Upper lobe of left lung (tissue), 6 donors: ENCODE data around the gene UFL1. TPM values are rescaled to one million over a fixed set of nuclear protein-coding genes. Genes with fewer than 3 reads are reported as not detected.
"Not testable (repeated sequence)": the region's sequence is repeated elsewhere in the genome, so short reads cannot be mapped to it uniquely, and the experiment has no call there.

Experiments
- ATAC-seq, 2 donors: fragments of 200-7000 bp; cut with Tn5 transposase; one replicate each; pipeline ENCODE4 v1.9.1; 2022; ENCODE audit warnings: mild to moderate bottlenecking in 2 of 2, moderate library complexity in 2 of 2; ENCODE audit not compliant: low FRiP score in 2 of 2
- DNase-seq, 2 donors: peaks; one replicate each; pipeline ENCODE4 v3.0.0-alpha.2; 2019 to 2020
- H3K27ac ChIP-seq, 4 donors: fragments of 200-600 bp; sonication (generic); one replicate each; pipeline ENCODE4 v1.5.1; 2016 to 2019
- H3K27me3 ChIP-seq, 4 donors: fragments of 200-600 bp; sonication (generic); one replicate each; pipeline ENCODE4 v1.5.1; 2017 to 2019
- H3K36me3 ChIP-seq, 4 donors: fragments of 200-600 bp; sonication (generic); one replicate each; pipeline ENCODE4 v1.5.1; 2016 to 2019
- H3K4me1 ChIP-seq, 4 donors: fragments of 200-600 bp; sonication (generic); one replicate each; pipeline ENCODE4 v1.5.1; 2018 to 2019
- H3K4me3 ChIP-seq, 4 donors: fragments of 200-600 bp; sonication (generic); one replicate each; pipeline ENCODE4 v1.5.1; 2017 to 2019; ENCODE audit warnings: mild to moderate bottlenecking in 2 of 4, moderate library complexity in 1 of 4
- H3K9me3 ChIP-seq, 4 donors: fragments of 200-600 bp; sonication (generic); one replicate each; pipeline ENCODE4 v1.5.1; 2018 to 2019
- EP300 ChIP-seq, 4 donors: sonication (generic); formaldehyde crosslinking; IDR thresholded peaks; one replicate each; pipeline ENCODE4 v1.5.1; 2017; ENCODE audit warnings: antibody characterized with exemption in 4 of 4, control low read depth in 2 of 4
- POLR2A ChIP-seq, 4 donors: fragments of 450-650 bp; IDR thresholded peaks; one replicate each; pipeline ENCODE4 v1.5.1; 2016 to 2017; ENCODE audit warnings: antibody characterized with exemption in 4 of 4, mild to moderate bottlenecking in 2 of 4
- POLR2AphosphoS5 ChIP-seq, 2 donors: sonication (generic); formaldehyde crosslinking; IDR thresholded peaks; one replicate each; pipeline ENCODE4 v1.5.1; 2017; ENCODE audit warnings: antibody characterized with exemption in 2 of 2
- WGBS, 2 donors: methylation state at CpG; one replicate each; pipeline ENCODE4 v1.1.5; 2017 to 2018; 5-methylcytosine and 5-hydroxymethylcytosine counted together
- total RNA-seq, 6 donors: library from RNA; depleted of rRNA in 4 of 6; stranded (reverse); fragments of >200 nt in 4 of 6; gene quantifications; one replicate each; pipeline versions ENCODE4 v1.1.0 to v1.2.1, GENCODE V29; 2016 to 2021
- TF ChIP-seq, protein P1 (sequence below), 6 experiments: fragments of 450-650 bp in 4 of 6; fragments of 200-600 bp in 2 of 6; sonication (generic) in 2 of 6; IDR thresholded peaks; one replicate each; pipeline ENCODE4 v1.5.1; 2016 to 2019; ENCODE audit warnings: antibody characterized with exemption in 6 of 6
- donor health status: DM: no; HTN: no; CAD: no; lungs with moderate emphysema.
- donor health status: DM: no; HTN: yes; CAD: no; lungs with severe emphysema.

UFL1 gene
- total RNA-seq, result 10 to 100 TPM in 5 of 6 donors, 1 to 10 TPM in 1; 5.9 to 37.5 (median 17.7) TPM

DNA sequence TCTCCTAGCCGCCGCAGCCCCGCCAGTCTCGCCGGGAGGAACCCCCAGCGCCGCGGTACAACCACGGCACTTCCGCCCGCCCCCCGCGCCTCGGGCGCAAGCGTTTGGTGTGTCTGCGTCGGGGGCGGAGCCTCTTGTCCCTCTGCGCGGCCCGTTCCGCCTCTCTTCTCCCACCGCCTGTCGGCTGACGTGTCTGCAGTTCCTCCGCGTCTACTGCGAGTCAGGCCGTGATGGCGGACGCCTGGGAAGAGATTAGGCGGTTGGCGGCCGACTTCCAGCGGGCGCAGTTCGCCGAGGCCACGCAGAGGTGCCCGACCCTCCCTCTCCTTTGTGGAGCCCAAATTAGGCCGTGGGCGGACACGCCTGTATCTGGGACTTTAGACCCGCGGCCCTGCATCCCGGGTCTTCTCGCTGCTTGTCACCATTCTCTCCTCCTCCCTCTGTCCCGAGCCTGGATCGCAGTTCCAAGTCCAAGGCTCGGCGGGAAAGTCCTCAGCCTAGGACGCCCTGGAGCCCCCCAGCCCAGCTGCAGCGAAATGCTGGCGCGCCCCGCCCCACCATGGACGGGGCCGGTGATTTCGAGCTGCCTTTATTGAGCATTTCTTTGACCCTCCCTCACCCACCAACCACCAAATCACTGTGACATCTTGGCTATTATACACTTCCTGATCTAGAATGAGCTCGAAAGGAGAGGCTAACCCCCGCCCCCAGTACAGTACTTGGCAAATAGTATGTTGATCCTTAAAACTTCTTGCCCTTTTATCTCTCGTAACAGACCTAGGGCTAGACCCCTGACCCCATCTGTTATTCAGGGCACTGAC lies at the start of gene UFL1:
TSS of gene UFL1 (plus strand) at position 163 of the 821 bp plus-strand sequence. CDS start at position 231, 68 bp downstream.
- DNase-seq, result peak; percentile 97 to 98
- H3K36me3 ChIP-seq, result peaks cover 0 to 16% (median 8%) of the 10 kb centered on the region in 4 donors
- H3K9me3 ChIP-seq, result no peaks in the 10 kb centered on the region
- peak within 1 kb of the TSS; percentile 48 to 76 (median 63) for H3K4me3 ChIP-seq
- H3K4me1 ChIP-seq, result peaks cover 13 to 16% (median 15%) of the 10 kb centered on the region in 4 donors
- peak within 1 kb of the TSS; percentile 94 to 97 (median 96) for H3K27ac ChIP-seq
- TF ChIP-seq, protein P1, sequence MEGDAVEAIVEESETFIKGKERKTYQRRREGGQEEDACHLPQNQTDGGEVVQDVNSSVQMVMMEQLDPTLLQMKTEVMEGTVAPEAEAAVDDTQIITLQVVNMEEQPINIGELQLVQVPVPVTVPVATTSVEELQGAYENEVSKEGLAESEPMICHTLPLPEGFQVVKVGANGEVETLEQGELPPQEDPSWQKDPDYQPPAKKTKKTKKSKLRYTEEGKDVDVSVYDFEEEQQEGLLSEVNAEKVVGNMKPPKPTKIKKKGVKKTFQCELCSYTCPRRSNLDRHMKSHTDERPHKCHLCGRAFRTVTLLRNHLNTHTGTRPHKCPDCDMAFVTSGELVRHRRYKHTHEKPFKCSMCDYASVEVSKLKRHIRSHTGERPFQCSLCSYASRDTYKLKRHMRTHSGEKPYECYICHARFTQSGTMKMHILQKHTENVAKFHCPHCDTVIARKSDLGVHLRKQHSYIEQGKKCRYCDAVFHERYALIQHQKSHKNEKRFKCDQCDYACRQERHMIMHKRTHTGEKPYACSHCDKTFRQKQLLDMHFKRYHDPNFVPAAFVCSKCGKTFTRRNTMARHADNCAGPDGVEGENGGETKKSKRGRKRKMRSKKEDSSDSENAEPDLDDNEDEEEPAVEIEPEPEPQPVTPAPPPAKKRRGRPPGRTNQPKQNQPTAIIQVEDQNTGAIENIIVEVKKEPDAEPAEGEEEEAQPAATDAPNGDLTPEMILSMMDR (IDR thresholded peaks at IDR 0.05), result peak in 3 of 6 experiments; percentile 36 to 48 (median 42)
- TF ChIP-seq POLR2AphosphoS5 (IDR thresholded peaks at IDR 0.05) (peak; percentile 95 to 97), POLR2A (IDR thresholded peaks at IDR 0.05) (peak in 3 of 4 donors; percentile 92 to 97 (median 96)), EP300 (IDR thresholded peaks at IDR 0.05) (peak in 1 of 4 donors; percentile 48)
- H3K27me3 ChIP-seq, result no peaks in the 10 kb centered on the region
- WGBS, 2 donors, result 1% methylated on average over 40 to 59 of the region's 63 CpGs
- ATAC-seq, result peak; percentile 99 to 100

DNA sequence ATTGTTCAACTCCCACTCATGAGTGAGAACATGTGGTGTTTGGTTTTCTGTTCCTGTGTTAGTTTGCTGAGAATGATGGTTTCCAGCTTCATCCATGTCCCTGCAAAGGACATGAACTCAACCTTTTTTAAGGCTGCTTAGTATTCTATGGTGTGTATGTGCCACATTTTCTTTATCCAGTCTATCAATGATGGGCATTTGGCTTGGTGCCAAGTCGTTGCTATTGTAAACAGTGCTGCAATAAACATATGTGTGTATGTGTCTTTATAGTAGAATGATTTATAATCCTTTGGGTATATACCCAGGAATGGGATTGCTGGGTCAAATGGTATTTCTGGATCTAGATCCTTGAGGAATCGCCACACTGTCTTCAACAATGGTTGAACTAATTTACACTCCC lies 49.3 kb upstream of the UFL1 start:
- DNase-seq, H3K27me3 ChIP-seq, H3K9me3 ChIP-seq, H3K4me3 ChIP-seq, ATAC-seq, H3K36me3 ChIP-seq, H3K4me1 ChIP-seq, H3K27ac ChIP-seq: not testable (repeated sequence)
- 53 to 60% methylated on average over 2 of the region's 2 CpGs for WGBS, 2 donors

DNA sequence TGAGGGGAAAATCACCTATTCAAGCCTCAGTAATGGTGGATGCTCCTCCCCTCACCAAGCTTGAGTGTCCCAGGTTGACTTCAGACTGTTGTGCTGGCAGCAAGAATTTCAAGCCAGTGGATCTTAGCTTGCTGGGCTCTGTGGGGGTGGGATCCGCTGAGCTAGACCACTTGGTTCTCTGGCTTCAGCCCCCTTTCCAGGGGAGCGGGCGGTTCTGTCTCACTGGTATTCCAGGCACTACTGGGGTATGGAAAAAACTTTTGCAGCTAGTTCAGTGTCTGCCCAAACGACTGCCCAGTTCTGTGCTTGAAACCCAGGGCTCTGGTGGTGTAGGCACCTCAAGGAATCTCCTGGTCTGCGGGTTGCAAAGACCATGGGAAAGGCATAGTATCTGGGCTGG lies 42.9 kb upstream of the UFL1 start:
- H3K4me1 ChIP-seq, result no peaks in the 10 kb centered on the region
- H3K9me3 ChIP-seq, result peaks cover 5 to 14% (median 8%) of the 10 kb centered on the region in 4 donors
- DNase-seq, result no peak
- no peaks in the 10 kb centered on the region for H3K36me3 ChIP-seq
- H3K4me3 ChIP-seq, result no peak overlapping the region
- WGBS, 2 donors, result 82 to 87% methylated on average over 4 to 5 of the region's 5 CpGs
- TF ChIP-seq POLR2A (IDR thresholded peaks at IDR 0.05) (no peak), EP300 (IDR thresholded peaks at IDR 0.05) (no peak), POLR2AphosphoS5 (IDR thresholded peaks at IDR 0.05) (no peak)
- TF ChIP-seq, protein P1 (IDR thresholded peaks at IDR 0.05), result no peak
- no peak overlapping the region for H3K27ac ChIP-seq
- no peak for ATAC-seq
- no peaks in the 10 kb centered on the region for H3K27me3 ChIP-seq

DNA sequence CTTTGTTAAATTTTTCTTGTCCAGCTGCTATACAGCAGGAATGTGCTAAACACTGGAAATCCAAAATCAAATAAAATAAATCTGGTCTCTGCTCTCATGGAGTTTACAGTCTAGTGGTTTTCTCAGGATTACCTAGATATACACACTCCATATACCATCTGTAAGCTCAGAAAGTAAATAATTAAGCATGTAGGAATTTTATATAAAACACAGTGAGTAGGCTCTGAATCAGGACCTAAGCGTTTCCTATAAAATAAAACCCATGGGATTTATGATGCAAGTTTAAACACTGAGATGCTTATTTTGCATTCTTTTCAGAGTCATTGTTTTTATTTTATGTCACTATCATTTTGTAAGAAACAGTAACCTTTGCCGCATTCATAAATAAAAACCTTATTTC lies 29.7 kb upstream of the UFL1 start:
- DNase-seq (no peak), ATAC-seq (no peak)
- Histone ChIP-seq H3K27ac (no peak overlapping the region), H3K4me1 (no peaks in the 10 kb centered on the region), H3K27me3 (no peaks in the 10 kb centered on the region), H3K9me3 (peaks cover 7 to 37% (median 28%) of the 10 kb centered on the region in 4 donors), H3K4me3 (no peak overlapping the region), H3K36me3 (no peaks in the 10 kb centered on the region)
- WGBS, 2 donors, result 83 to 99% methylated on average over 2 of the region's 2 CpGs
- TF ChIP-seq POLR2AphosphoS5 (IDR thresholded peaks at IDR 0.05) (no peak), EP300 (IDR thresholded peaks at IDR 0.05) (no peak), POLR2A (IDR thresholded peaks at IDR 0.05) (no peak)
- TF ChIP-seq, protein P1 (IDR thresholded peaks at IDR 0.05), result no peak

DNA sequence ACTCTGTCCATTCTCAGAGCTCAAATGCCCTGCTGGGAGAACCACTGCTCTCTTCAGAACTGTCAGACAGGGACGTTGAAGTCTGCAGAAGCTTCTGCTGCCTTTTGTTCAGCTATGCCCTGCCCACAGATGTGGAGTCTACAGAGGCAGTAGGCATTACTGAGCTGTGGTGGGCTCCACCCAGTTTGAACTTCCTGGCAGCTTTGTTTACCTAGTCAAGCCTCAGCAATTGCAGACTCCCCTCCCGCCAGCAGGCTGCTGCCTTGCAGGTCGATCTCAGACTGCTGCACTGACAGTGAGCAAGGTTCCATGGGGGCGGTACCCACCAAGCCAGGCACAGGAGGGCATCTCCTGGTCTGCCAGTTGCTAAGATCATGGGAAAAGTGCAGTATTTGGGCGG lies 21.8 kb upstream of the UFL1 start:
- H3K4me3 ChIP-seq, result no peak overlapping the region
- no peak for ATAC-seq
- H3K27me3 ChIP-seq, result no peaks in the 10 kb centered on the region
- no peaks in the 10 kb centered on the region for H3K4me1 ChIP-seq
- no peak overlapping the region for H3K27ac ChIP-seq
- WGBS, 2 donors, result 80 to 86% methylated on average over 1 to 5 of the region's 5 CpGs
- H3K9me3 ChIP-seq, result peaks cover 2 to 6% (median 5%) of the 10 kb centered on the region in 4 donors
- peak in 1 of 2 donors; percentile 22 for DNase-seq
- TF ChIP-seq POLR2A (IDR thresholded peaks at IDR 0.05), result no peak
- TF ChIP-seq, protein P1 (IDR thresholded peaks at IDR 0.05), result no peak
- no peak for TF ChIP-seq POLR2AphosphoS5 (IDR thresholded peaks at IDR 0.05)
- TF ChIP-seq EP300 (IDR thresholded peaks at IDR 0.05), result no peak
- H3K36me3 ChIP-seq, result no peaks in the 10 kb centered on the region
